ENCODE data around the gene FMO4. TPM values are rescaled to one million over a fixed set of nuclear protein-coding genes. Genes with fewer than 3 reads are reported as not detected.
"Not testable (repeated sequence)": the region's sequence is repeated elsewhere in the genome, so short reads cannot be mapped to it uniquely, and the experiment has no call there.

FMO4 gene
- total and polyA plus RNA-seq, 2 experiments from 2014 or later: 3.1 to 3.4 TPM

DNA sequence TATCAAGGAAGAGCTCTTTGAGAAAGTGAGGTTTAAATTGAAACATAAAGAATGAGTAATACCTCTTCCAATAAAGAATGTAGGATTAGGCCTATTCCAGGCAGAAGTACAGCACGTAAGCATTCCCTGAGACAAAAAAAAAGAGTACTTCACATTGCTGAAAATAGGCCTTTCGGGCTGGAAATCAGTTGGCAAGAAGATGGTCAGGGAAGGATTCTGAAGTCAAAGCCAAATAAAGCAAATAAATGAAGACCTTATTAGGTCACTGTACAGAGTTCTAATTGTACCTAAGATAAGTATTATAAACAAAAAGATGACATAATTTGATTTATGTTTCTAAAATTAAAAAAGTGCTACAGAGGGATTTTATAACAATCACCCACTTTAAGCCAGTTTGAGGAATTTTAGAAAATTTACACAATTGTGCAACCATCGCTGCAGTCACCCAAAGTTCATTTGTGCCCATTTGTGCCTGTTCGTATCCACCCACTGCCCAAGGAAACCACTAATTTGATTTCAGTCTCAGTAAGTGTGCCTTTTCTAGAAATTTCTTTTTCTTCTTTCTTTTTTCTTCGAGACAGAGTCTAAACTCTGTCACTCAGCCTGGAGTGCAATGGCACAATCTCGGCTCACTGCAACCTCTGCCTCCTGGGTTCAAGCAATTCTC lies 58.6 kb downstream of the FMO4 start:
- ATAC-seq: no peak
- Histone ChIP-seq H3F3A (replicated peaks; ENCODE audit: low read depth) (no peaks in the 10 kb centered on the region), H3K9me2 (ENCODE audit: insufficient read depth) (peaks cover 3% of the 10 kb centered on the region), H4K20me1 (replicated peaks; ENCODE audit: insufficient read depth) (no peaks in the 10 kb centered on the region), H3K4me2 (no peak overlapping the region), H3K27me3 (ENCODE audit: insufficient read depth) (no peaks in the 10 kb centered on the region), H3K4me3 (no peak overlapping the region), H3K79me2 (replicated peaks; ENCODE audit: insufficient read depth) (no peaks in the 10 kb centered on the region), H2AFZ (peak overlapping the region; percentile 88), H3K4me1 (ENCODE audit: insufficient read depth) (0 out of 2 replicates have a peak, but pooled peaks cover 5% of the 10 kb centered on the region), H3K36me3 (ENCODE audit: insufficient read depth) (no peaks in the 10 kb centered on the region), H3K27ac (ENCODE audit: low read depth) (no peak overlapping the region)
- H3K27me3 Mint-ChIP-seq (ENCODE audit: insufficient read depth, low read depth, poor library complexity): no peaks in the 10 kb centered on the region
- TF ChIP-seq POLR2AphosphoS5 (IDR thresholded peaks at IDR 0.05; ENCODE audit: low read depth): no peak
- TF ChIP-seq, protein P1, sequence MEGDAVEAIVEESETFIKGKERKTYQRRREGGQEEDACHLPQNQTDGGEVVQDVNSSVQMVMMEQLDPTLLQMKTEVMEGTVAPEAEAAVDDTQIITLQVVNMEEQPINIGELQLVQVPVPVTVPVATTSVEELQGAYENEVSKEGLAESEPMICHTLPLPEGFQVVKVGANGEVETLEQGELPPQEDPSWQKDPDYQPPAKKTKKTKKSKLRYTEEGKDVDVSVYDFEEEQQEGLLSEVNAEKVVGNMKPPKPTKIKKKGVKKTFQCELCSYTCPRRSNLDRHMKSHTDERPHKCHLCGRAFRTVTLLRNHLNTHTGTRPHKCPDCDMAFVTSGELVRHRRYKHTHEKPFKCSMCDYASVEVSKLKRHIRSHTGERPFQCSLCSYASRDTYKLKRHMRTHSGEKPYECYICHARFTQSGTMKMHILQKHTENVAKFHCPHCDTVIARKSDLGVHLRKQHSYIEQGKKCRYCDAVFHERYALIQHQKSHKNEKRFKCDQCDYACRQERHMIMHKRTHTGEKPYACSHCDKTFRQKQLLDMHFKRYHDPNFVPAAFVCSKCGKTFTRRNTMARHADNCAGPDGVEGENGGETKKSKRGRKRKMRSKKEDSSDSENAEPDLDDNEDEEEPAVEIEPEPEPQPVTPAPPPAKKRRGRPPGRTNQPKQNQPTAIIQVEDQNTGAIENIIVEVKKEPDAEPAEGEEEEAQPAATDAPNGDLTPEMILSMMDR (conservative IDR thresholded peaks at IDR 0.05; ENCODE audit: low read depth in 2 of 2): no peak
- TF ChIP-seq EZH2 (IDR thresholded peaks at IDR 0.05; ENCODE audit: low read depth, unreplicated experiment): no peak
- TF ChIP-seq, protein P2, sequence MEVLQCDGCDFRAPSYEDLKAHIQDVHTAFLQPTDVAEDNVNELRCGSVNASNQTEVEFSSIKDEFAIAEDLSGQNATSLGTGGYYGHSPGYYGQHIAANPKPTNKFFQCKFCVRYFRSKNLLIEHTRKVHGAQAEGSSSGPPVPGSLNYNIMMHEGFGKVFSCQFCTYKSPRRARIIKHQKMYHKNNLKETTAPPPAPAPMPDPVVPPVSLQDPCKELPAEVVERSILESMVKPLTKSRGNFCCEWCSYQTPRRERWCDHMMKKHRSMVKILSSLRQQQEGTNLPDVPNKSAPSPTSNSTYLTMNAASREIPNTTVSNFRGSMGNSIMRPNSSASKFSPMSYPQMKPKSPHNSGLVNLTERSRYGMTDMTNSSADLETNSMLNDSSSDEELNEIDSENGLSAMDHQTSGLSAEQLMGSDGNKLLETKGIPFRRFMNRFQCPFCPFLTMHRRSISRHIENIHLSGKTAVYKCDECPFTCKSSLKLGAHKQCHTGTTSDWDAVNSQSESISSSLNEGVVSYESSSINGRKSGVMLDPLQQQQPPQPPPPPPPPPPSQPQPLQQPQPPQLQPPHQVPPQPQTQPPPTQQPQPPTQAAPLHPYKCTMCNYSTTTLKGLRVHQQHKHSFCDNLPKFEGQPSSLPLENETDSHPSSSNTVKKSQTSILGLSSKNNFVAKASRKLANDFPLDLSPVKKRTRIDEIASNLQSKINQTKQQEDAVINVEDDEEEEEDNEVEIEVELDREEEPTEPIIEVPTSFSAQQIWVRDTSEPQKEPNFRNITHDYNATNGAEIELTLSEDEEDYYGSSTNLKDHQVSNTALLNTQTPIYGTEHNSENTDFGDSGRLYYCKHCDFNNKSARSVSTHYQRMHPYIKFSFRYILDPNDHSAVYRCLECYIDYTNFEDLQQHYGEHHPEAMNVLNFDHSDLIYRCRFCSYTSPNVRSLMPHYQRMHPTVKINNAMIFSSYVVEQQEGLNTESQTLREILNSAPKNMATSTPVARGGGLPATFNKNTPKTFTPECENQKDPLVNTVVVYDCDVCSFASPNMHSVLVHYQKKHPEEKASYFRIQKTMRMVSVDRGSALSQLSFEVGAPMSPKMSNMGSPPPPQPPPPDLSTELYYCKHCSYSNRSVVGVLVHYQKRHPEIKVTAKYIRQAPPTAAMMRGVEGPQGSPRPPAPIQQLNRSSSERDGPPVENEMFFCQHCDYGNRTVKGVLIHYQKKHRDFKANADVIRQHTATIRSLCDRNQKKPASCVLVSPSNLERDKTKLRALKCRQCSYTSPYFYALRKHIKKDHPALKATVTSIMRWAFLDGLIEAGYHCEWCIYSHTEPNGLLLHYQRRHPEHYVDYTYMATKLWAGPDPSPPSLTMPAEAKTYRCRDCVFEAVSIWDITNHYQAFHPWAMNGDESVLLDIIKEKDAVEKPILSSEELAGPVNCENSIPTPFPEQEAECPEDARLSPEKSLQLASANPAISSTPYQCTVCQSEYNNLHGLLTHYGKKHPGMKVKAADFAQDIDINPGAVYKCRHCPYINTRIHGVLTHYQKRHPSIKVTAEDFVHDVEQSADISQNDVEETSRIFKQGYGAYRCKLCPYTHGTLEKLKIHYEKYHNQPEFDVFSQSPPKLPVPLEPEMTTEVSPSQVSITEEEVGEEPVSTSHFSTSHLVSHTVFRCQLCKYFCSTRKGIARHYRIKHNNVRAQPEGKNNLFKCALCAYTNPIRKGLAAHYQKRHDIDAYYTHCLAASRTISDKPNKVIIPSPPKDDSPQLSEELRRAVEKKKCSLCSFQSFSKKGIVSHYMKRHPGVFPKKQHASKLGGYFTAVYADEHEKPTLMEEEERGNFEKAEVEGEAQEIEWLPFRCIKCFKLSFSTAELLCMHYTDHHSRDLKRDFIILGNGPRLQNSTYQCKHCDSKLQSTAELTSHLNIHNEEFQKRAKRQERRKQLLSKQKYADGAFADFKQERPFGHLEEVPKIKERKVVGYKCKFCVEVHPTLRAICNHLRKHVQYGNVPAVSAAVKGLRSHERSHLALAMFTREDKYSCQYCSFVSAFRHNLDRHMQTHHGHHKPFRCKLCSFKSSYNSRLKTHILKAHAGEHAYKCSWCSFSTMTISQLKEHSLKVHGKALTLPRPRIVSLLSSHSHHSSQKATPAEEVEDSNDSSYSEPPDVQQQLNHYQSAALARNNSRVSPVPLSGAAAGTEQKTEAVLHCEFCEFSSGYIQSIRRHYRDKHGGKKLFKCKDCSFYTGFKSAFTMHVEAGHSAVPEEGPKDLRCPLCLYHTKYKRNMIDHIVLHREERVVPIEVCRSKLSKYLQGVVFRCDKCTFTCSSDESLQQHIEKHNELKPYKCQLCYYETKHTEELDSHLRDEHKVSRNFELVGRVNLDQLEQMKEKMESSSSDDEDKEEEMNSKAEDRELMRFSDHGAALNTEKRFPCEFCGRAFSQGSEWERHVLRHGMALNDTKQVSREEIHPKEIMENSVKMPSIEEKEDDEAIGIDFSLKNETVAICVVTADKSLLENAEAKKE (CRISPR knock-in tag; IDR thresholded peaks at IDR 0.05): no peak
- TF ChIP-seq EZH2phosphoT487 (IDR thresholded peaks at IDR 0.05; ENCODE audit: unreplicated experiment): no peak
- TF ChIP-seq, protein P3, sequence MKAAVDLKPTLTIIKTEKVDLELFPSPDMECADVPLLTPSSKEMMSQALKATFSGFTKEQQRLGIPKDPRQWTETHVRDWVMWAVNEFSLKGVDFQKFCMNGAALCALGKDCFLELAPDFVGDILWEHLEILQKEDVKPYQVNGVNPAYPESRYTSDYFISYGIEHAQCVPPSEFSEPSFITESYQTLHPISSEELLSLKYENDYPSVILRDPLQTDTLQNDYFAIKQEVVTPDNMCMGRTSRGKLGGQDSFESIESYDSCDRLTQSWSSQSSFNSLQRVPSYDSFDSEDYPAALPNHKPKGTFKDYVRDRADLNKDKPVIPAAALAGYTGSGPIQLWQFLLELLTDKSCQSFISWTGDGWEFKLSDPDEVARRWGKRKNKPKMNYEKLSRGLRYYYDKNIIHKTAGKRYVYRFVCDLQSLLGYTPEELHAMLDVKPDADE (IDR thresholded peaks at IDR 0.05): no peak
- no peak for TF ChIP-seq ZNF114 (CRISPR knock-in tag; IDR thresholded peaks at IDR 0.05)
- TF ChIP-seq ZNF331 (CRISPR knock-in tag; IDR thresholded peaks at IDR 0.05; ENCODE audit: low read depth): no peak
- H3K4me1 Mint-ChIP-seq: peaks cover 4% of the 10 kb centered on the region
- H3K27ac Mint-ChIP-seq: no peak overlapping the region
- DNase-seq (ENCODE audit: low spot score): no peak
- peaks cover 11% of the 10 kb centered on the region; the same call in 2 of the 3 replicates for H3K36me3 Mint-ChIP-seq (ENCODE audit: low read depth)
- no peak overlapping the region for H3K4me3 Mint-ChIP-seq
- peaks cover 10% of the 10 kb centered on the region; the same call in 2 of the 3 replicates for H3K9me3 Mint-ChIP-seq

DNA sequence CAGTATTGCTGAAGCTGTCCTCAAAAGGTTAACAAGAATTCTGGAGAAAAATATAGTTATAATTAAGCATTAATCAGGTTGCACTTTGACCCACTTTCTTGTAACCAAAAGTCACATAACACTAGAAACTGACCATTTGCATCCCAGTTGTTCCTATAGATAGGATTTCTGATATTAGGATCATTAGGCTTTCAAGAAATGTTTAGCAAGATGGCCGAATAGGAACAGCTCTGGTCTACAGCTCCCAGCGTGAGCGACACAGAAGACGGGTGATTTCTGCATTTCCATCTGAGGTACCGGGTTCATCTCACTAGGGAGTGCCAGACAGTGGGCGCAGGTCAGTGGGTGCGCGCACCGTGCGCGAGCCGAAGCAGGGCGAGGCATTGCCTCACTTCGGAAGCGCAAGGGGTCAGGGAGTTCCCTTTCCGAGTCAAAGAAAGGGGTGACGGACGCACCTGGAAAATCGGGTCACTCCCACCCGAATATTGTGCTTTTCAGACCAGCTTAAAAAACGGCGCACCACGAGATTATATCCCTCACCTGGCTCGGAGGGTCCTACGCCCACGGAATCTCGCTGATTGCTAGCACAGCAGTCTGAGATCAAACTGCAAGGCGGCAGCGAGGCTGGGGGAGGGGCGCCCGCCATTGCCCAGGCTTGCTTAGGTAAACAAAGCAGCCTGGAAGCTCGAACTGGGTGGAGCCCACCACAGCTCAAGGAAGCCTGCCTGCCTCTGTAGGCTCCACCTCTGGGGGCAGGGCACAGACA lies 59.6 kb downstream of the FMO4 start:
- H3K27ac ChIP-seq (ENCODE audit: low read depth): peak overlapping the region; percentile 86; the same call in 1 of the 2 replicates
- not testable (repeated sequence) for H3K27me3 Mint-ChIP-seq (ENCODE audit: insufficient read depth, low read depth, poor library complexity); H3K9me2 ChIP-seq (ENCODE audit: insufficient read depth); ATAC-seq; H3F3A ChIP-seq (replicated peaks; ENCODE audit: low read depth); H3K36me3 ChIP-seq (ENCODE audit: insufficient read depth); H3K27me3 ChIP-seq (ENCODE audit: insufficient read depth); H3K79me2 ChIP-seq (replicated peaks; ENCODE audit: insufficient read depth); H3K27ac Mint-ChIP-seq; H3K4me1 ChIP-seq (ENCODE audit: insufficient read depth); H3K4me1 Mint-ChIP-seq; DNase-seq (ENCODE audit: low spot score); H4K20me1 ChIP-seq (replicated peaks; ENCODE audit: insufficient read depth)
- peak overlapping the region; percentile 38; the same call in 1 of the 2 replicates for H3K4me2 ChIP-seq
- Mint-ChIP-seq H3K36me3 (ENCODE audit: low read depth) (peaks cover 11% of the 10 kb centered on the region; the same call in 2 of the 3 replicates), H3K9me3 (peaks cover 10% of the 10 kb centered on the region; the same call in 2 of the 3 replicates), H3K4me3 (peak overlapping the region; percentile 26; the same call in 1 of the 3 replicates)
- H2AFZ ChIP-seq: peak overlapping the region; percentile 88
- H3K4me3 ChIP-seq: peak overlapping the region; percentile 42

Data from GM23338 (cell line).